ENCODE measurements around the gene CDH12. TPM values are rescaled to one million over a fixed set of nuclear protein-coding genes. Genes with fewer than 3 reads are reported as not detected.

CDH12 gene
- total RNA-seq, 1 experiment from 2014 or later, result not detected

DNA sequence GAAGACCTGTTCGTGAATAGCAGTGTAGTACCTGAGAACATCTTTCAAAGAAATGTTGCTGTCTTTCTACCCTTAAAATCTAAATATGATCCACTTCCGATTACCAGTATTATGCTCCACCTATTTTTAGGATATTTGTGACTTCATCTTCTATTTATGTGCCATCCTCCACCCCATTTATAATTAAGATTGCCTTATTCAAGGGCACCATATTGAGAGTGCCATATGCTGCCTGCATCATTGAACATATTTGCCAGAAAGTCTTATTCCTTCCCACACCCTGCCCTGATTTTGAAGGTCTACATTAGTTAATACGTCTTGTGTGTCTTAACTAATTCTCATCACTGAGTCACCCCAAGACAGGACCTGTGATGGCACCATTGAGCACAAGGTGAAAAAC is 1076.7 kb downstream of the CDH12 start:
- Histone ChIP-seq H2BK5ac (ENCODE audit: insufficient read length, low read length) (no peak overlapping the region), H3K79me1 (ENCODE audit: insufficient read depth, low read depth, low read length, poor library complexity, severe bottlenecking) (no peaks in the 10 kb centered on the region), H3K27me3 (ENCODE audit: insufficient read depth, low read length) (no peaks in the 10 kb centered on the region), H4K5ac (ENCODE audit: insufficient read length, low read depth, low read length) (no peak overlapping the region), H2BK120ac (ENCODE audit: low read depth, low read length, poor library complexity, severe bottlenecking) (no peak overlapping the region), H3K9ac (ENCODE audit: extremely low read depth, insufficient read length, low read length) (no peak overlapping the region), H2BK15ac (ENCODE audit: low read depth, low read length) (no peak overlapping the region), H2AFZ (ENCODE audit: low read length) (no peak overlapping the region), H2BK12ac (ENCODE audit: insufficient read length, low read depth, low read length) (no peak overlapping the region), H4K91ac (ENCODE audit: insufficient read length, low read depth, low read length) (no peak overlapping the region), H3K4ac (ENCODE audit: low read depth, low read length) (no peak overlapping the region), H2BK20ac (ENCODE audit: low read depth, low read length, poor library complexity, severe bottlenecking) (no peak overlapping the region), H4K8ac (replicated peaks; ENCODE audit: insufficient read length, low read depth, low read length) (no peak overlapping the region), H3K79me2 (ENCODE audit: insufficient read depth, low read length) (no peaks in the 10 kb centered on the region), H3K27ac (ENCODE audit: insufficient read length, low read depth, low read length) (no peak overlapping the region), H3K23me2 (ENCODE audit: insufficient read length, low read depth, low read length, poor library complexity, severe bottlenecking) (no peaks in the 10 kb centered on the region), H3K18ac (ENCODE audit: insufficient read length, low read depth, low read length) (no peak overlapping the region), H3K9me3 (ENCODE audit: control insufficient read depth, low read depth, low read length) (no peaks in the 10 kb centered on the region), H3K23ac (ENCODE audit: insufficient read length, low read depth, low read length) (no peak overlapping the region), H3K56ac (ENCODE audit: insufficient read length, low read depth, low read length) (no peak overlapping the region), H3K4me1 (ENCODE audit: insufficient read depth, low read length) (no peaks in the 10 kb centered on the region), H4K20me1 (ENCODE audit: control insufficient read depth, insufficient read depth, insufficient read length) (no peaks in the 10 kb centered on the region), H2AK5ac (ENCODE audit: insufficient read length, low read length) (no peak overlapping the region), H3K4me2 (ENCODE audit: insufficient read depth, insufficient read length, low read length) (no peak overlapping the region), H3T11ph (ENCODE audit: low read length) (no peak overlapping the region), H3K14ac (ENCODE audit: insufficient read depth, low read length) (no peak overlapping the region)
- Mint-ChIP-seq H3K36me3 (ENCODE audit: insufficient read depth in 1 of 3, low read depth in 3 of 3) (no peaks in the 10 kb centered on the region), H3K4me1 (peaks cover 0 to 2% of the 10 kb centered on the region in 2 experiments; a peak in 1 of 4 replicates), H3K4me3 (no peak overlapping the region), H3K27me3 (ENCODE audit: low read depth) (no peaks in the 10 kb centered on the region), H3K27ac (no peak overlapping the region), H3K9me3 (no peaks in the 10 kb centered on the region)
- DNase-seq, result no peak
- WGBS (ENCODE audit: extremely low coverage, insufficient read length, low lambda C conversion rate), result no CpG with 5 or more reads among the region's 3 CpGs
- TF ChIP-seq, protein P1, sequence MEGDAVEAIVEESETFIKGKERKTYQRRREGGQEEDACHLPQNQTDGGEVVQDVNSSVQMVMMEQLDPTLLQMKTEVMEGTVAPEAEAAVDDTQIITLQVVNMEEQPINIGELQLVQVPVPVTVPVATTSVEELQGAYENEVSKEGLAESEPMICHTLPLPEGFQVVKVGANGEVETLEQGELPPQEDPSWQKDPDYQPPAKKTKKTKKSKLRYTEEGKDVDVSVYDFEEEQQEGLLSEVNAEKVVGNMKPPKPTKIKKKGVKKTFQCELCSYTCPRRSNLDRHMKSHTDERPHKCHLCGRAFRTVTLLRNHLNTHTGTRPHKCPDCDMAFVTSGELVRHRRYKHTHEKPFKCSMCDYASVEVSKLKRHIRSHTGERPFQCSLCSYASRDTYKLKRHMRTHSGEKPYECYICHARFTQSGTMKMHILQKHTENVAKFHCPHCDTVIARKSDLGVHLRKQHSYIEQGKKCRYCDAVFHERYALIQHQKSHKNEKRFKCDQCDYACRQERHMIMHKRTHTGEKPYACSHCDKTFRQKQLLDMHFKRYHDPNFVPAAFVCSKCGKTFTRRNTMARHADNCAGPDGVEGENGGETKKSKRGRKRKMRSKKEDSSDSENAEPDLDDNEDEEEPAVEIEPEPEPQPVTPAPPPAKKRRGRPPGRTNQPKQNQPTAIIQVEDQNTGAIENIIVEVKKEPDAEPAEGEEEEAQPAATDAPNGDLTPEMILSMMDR (conservative IDR thresholded peaks at IDR 0.05), result no peak
